Measurements from ENCODE around the gene EMD.

EMD gene

DNA sequence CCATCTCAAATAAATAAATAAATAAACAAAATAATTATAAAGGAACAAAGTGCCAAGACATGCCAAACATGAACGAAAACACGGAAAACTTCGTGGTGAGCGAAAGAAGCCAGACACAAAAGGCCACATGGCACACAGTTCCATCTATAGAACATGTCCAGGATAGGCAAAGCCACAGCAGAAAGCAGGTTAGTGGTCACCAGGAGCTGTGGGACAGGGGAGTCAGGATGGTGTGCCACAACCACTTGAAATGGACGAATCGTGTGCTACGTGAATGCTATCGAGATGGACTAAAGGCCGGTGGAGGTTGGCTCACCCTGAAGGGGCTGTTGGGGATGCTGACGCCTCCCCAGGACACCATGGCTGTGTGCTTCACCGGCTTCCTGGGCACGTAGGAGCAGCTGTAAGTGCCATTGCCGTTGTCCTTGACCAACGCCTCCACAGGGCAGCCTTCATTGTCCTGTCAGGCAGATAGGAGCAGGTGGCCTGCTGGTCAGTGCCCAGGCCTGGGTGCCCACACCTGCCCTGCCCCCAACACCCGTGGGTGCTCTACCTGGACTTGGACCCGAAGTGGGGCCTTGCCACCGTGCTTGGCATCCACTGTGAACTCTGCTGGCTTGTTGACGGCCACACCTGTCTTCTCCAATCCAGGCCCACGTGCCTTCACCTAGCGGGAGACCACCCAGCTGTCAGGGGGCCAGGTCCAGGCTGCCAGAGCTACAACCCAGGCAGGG lies 15.2 kb upstream of the EMD start:
- Histone ChIP-seq H3K27me3 (no peaks in the 10 kb centered on the region), H3K27ac (peak overlapping the region; percentile 25), H3K36me3 (peaks cover 89% of the 10 kb centered on the region), H3K9me3 (no peaks in the 10 kb centered on the region), H3K4me3 (ENCODE audit: low read depth in 1 of 2, low read length in 1 of 2) (no peak overlapping the region), H3K4me1 (ENCODE audit: control insufficient read depth in 1 of 2, insufficient read depth in 1 of 2, low read depth in 1 of 2, low read length in 1 of 2) (peaks cover 15 to 17% of the 10 kb centered on the region in 2 experiments)
- TF ChIP-seq, protein P1, sequence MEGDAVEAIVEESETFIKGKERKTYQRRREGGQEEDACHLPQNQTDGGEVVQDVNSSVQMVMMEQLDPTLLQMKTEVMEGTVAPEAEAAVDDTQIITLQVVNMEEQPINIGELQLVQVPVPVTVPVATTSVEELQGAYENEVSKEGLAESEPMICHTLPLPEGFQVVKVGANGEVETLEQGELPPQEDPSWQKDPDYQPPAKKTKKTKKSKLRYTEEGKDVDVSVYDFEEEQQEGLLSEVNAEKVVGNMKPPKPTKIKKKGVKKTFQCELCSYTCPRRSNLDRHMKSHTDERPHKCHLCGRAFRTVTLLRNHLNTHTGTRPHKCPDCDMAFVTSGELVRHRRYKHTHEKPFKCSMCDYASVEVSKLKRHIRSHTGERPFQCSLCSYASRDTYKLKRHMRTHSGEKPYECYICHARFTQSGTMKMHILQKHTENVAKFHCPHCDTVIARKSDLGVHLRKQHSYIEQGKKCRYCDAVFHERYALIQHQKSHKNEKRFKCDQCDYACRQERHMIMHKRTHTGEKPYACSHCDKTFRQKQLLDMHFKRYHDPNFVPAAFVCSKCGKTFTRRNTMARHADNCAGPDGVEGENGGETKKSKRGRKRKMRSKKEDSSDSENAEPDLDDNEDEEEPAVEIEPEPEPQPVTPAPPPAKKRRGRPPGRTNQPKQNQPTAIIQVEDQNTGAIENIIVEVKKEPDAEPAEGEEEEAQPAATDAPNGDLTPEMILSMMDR (IDR thresholded peaks at IDR 0.05), result no peak

DNA sequence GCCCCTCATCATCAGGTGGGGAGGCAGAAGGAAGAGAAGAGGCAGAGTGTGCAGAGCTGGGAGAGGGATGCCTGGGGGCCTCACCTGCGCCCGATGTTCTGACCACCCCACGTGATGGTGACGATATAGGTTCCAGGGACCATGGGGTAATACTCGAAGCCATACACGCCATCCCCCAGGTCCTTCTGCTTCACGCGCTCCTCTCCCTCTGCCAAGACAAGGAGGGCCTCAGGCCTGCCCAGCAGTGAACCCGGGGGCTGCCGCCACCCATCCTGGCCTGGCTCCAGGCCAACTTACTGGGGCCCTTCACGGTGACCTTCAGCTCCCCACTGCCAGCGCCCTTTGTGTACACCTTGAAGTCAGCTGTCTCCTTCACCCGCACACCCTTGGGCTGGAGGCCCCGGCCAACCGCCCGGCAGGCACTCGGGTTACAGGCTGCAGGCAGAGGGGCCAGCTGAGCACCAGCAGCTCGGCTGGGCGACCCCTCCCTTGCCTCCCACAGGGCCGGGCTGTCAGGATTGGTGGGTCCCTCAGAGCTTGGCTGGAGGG lies 14.0 kb upstream of the EMD start:
- TF ChIP-seq, protein P1 (IDR thresholded peaks at IDR 0.05), result no peak
- Histone ChIP-seq H3K4me3 (ENCODE audit: low read depth in 1 of 2, low read length in 1 of 2) (no peak overlapping the region), H3K4me1 (ENCODE audit: control insufficient read depth in 1 of 2, insufficient read depth in 1 of 2, low read depth in 1 of 2, low read length in 1 of 2) (peaks cover 17 to 23% of the 10 kb centered on the region in 2 experiments), H3K9me3 (no peaks in the 10 kb centered on the region), H3K27me3 (no peaks in the 10 kb centered on the region), H3K36me3 (peaks cover 77% of the 10 kb centered on the region), H3K27ac (peak overlapping the region; percentile 97)

DNA sequence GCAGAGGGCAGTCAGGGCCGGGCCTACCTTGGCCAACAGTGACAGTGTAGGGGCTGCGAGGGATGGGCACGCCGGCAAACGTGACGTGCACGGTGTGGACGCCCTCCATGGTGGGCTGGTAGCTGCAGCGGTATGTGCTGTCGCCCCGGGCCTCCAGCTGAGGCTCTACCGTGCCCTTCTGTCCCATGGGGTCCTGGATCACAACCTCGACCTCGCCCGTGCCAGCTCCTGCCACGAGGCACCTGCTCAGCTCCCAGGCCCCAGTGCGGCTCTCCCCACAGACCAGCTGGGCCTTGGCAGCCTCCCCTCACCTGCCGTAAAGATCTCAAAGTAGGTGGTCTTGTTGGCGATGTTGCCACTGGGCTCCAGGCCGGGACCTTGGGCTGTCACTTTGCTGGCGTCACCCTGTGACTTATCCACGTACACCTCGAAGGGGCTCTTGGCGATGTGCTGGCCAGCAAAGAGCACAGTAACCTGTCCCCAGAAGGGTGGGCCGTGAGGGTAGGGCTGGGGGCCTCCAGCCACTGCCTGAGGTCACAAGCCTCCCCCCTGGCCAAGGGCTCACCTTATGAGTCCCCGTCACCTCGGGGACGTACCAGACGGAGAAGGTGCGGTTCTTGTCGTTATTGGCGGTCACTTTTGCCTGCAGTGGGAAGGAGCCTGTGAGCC lies 13.0 kb upstream of the EMD start:
- peak overlapping the region; percentile 97 for H3K27ac ChIP-seq
- H3K4me3 ChIP-seq (ENCODE audit: low read depth in 1 of 2, low read length in 1 of 2), result no peak overlapping the region
- TF ChIP-seq, protein P1 (IDR thresholded peaks at IDR 0.05), result no peak
- H3K27me3 ChIP-seq, result no peaks in the 10 kb centered on the region
- peaks cover 69% of the 10 kb centered on the region for H3K36me3 ChIP-seq
- peaks cover 17 to 24% of the 10 kb centered on the region in 2 experiments for H3K4me1 ChIP-seq (ENCODE audit: control insufficient read depth in 1 of 2, insufficient read depth in 1 of 2, low read depth in 1 of 2, low read length in 1 of 2)
- H3K9me3 ChIP-seq, result no peaks in the 10 kb centered on the region

DNA sequence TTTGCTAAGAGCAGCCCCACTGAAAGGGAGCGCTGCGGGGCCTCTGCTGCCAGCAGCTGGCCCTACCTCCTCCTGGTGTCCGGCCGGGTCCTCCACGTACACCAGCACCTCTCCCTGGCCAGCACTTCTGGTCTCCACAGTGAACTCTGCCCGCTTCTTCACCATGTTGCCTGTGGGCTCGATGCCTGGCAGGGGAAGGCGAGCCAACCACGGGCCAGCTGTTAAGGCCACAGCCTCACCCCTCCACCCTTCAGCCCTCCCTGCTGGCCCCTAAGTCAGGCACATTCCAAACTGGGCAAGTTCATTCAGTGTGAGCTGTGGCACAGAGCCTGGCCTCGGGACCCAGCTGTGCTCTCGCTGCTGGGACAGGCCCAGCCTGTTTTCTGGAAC lies 12.4 kb upstream of the EMD start:
- H3K36me3 ChIP-seq, result peaks cover 63% of the 10 kb centered on the region
- H3K27ac ChIP-seq, result peak overlapping the region; percentile 97
- H3K4me1 ChIP-seq (ENCODE audit: control insufficient read depth in 1 of 2, insufficient read depth in 1 of 2, low read depth in 1 of 2, low read length in 1 of 2), result peaks cover 17 to 24% of the 10 kb centered on the region in 2 experiments
- H3K4me3 ChIP-seq (ENCODE audit: low read depth in 1 of 2, low read length in 1 of 2), result no peak overlapping the region
- TF ChIP-seq, protein P1 (IDR thresholded peaks at IDR 0.05), result no peak
- no peaks in the 10 kb centered on the region for H3K9me3 ChIP-seq
- H3K27me3 ChIP-seq, result no peaks in the 10 kb centered on the region

DNA sequence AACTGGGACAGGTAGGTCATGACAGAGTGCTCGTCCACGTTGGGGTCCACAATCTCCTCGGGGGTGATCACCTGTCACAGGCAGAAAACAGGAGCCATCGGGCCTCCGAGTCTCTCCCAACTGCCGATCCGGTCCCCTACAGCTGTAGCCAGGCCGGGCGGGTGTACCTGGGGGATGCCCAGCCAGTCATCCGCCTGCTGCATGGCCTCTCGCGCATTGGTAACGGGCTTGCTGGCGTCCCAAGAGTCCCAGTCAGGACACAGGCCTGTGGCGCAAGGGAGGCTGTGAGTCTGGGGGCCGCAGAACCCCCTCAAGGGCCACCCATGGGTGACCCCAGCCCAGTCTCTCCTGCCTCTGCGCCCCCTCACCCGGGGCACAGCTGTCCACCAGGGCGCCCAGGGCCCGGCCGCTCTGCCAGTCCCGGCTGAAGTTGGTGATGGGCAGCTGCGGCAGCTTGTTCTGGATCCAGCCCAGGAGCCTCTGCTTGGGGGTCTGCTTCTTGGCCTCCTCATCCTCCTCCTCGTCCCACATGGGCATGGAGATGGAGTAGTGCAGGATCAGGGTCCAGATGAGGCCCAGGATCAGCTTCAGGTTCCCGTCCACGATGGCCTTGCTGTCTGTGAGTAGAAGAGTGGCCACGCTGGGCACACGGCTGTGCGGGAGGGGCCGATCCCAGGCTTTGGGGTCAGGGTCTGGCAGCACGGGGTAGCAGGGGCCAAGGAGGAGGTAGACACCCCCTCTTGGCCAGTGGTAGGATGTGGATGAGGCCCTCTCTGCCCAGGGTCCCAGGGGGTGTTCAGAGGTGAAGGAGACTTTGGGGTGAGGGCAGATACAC lies 11.4 kb upstream of the EMD start:
- Histone ChIP-seq H3K4me1 (ENCODE audit: control insufficient read depth in 1 of 2, insufficient read depth in 1 of 2, low read depth in 1 of 2, low read length in 1 of 2) (peaks cover 27 to 34% of the 10 kb centered on the region in 2 experiments), H3K27me3 (no peaks in the 10 kb centered on the region), H3K9me3 (no peaks in the 10 kb centered on the region), H3K4me3 (ENCODE audit: low read depth in 1 of 2, low read length in 1 of 2) (peak overlapping the region; percentile 73 to 91), H3K27ac (peak overlapping the region; percentile 97), H3K36me3 (peaks cover 53% of the 10 kb centered on the region)
- TF ChIP-seq, protein P1 (IDR thresholded peaks at IDR 0.05), result no peak

All from neutrophil (primary cell).